ENCODE results near the gene RABAC1. TPM values are rescaled to one million over a fixed set of nuclear protein-coding genes. Genes with fewer than 3 reads are reported as not detected.
A peak's percentile ranks its signal among the peaks of the same experiment; 100 is the strongest.

Gene RABAC1
- total RNA-seq, 1 donor from 2014 or later = 282 TPM

DNA sequence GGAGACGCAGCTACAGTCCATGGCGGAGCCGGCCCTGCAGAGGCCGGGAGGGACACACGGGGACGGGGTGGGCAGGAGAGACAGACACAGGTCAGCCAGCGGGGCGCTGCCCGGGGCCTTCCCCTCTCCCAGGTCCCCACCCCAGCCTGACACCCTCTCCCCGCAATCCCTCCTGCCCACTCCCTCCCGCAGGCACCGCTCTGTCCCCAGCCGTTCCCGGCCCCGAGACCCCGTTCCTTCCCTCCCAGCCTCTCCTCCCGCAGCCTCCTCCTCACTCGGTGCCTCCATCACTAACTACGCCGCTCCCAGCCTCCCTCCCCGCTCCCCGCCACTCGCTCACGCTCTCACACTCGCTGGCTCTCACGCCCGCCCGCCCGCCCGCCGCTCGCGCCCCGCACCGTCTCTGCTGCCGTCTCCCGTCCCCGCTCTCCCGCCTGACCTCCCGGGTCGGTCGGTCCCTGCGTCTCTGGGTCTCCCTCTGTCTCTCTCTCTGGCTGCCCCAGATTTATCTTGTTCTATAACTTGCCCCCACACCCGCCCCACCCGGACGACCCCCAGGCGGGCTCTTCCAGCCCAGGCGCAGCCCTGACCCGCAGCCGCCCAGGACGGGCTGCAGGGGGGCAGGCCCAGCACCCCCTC, 46.1 kb downstream of the RABAC1 start:
- H3K27me3 Mint-ChIP-seq (ENCODE audit: low read depth) = peaks cover 31% of the 10 kb centered on the region
- DNase-seq (ENCODE audit: low spot score) = no peak
- H3K27ac Mint-ChIP-seq (ENCODE audit: unreplicated experiment) = no peak overlapping the region
- no peaks in the 10 kb centered on the region for H3K36me3 Mint-ChIP-seq (ENCODE audit: low read depth)
- H3K4me1 Mint-ChIP-seq (ENCODE audit: low read depth) = peaks cover 2% of the 10 kb centered on the region
- no peaks in the 10 kb centered on the region for H3K9me3 Mint-ChIP-seq (ENCODE audit: low read depth)
- H3K4me3 Mint-ChIP-seq (ENCODE audit: unreplicated experiment) = no peak overlapping the region
- TF ChIP-seq, protein P1, sequence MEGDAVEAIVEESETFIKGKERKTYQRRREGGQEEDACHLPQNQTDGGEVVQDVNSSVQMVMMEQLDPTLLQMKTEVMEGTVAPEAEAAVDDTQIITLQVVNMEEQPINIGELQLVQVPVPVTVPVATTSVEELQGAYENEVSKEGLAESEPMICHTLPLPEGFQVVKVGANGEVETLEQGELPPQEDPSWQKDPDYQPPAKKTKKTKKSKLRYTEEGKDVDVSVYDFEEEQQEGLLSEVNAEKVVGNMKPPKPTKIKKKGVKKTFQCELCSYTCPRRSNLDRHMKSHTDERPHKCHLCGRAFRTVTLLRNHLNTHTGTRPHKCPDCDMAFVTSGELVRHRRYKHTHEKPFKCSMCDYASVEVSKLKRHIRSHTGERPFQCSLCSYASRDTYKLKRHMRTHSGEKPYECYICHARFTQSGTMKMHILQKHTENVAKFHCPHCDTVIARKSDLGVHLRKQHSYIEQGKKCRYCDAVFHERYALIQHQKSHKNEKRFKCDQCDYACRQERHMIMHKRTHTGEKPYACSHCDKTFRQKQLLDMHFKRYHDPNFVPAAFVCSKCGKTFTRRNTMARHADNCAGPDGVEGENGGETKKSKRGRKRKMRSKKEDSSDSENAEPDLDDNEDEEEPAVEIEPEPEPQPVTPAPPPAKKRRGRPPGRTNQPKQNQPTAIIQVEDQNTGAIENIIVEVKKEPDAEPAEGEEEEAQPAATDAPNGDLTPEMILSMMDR (IDR thresholded peaks at IDR 0.05) = no peak

DNA sequence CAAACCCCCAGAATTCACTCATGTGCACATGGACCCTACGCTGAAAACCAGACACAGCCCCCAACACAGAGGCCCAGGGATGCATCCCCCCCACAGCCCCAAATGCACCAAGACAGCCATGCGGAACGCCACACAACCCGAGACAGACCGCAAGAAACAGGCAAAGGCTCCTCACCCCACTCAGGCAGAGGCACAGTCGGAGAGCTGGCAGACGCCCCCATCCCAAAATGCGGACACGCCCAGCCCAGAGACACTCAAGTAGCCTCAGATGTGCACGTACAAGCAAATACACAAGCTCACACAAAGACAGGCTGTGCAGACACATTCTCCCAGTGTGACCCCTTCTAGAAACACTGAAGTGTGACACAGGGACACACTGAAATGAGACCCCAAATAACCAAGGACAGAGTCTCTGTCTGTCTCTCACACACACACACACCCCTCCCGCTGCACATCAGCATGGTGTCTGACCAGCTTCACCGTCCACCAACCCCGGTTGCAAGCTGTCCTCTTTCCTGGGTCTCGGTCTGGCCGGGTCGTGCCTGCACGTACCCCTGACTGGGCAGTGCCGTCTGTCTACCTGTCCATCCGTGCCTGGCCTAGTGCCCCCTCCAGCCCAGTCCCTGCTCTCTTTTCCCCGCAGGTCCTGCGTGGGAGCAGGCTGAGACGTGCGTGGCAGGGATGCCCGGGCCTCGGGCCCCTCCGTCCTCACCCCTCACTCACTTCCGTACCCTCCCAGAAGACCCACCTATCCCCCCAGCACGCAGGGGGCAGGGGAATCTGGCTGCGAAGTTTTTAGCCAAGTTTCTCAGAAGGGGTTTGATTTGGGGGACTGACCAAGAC, 47.0 kb downstream of the RABAC1 start:
- Mint-ChIP-seq H3K4me3 (ENCODE audit: unreplicated experiment) (no peak overlapping the region), H3K36me3 (ENCODE audit: low read depth) (peaks cover 3% of the 10 kb centered on the region), H3K27me3 (ENCODE audit: low read depth) (peaks cover 31% of the 10 kb centered on the region), H3K9me3 (ENCODE audit: low read depth) (no peaks in the 10 kb centered on the region), H3K4me1 (ENCODE audit: low read depth) (peaks cover 2% of the 10 kb centered on the region), H3K27ac (ENCODE audit: unreplicated experiment) (no peak overlapping the region)
- TF ChIP-seq, protein P1 (IDR thresholded peaks at IDR 0.05) = no peak
- no peak for DNase-seq (ENCODE audit: low spot score)

DNA sequence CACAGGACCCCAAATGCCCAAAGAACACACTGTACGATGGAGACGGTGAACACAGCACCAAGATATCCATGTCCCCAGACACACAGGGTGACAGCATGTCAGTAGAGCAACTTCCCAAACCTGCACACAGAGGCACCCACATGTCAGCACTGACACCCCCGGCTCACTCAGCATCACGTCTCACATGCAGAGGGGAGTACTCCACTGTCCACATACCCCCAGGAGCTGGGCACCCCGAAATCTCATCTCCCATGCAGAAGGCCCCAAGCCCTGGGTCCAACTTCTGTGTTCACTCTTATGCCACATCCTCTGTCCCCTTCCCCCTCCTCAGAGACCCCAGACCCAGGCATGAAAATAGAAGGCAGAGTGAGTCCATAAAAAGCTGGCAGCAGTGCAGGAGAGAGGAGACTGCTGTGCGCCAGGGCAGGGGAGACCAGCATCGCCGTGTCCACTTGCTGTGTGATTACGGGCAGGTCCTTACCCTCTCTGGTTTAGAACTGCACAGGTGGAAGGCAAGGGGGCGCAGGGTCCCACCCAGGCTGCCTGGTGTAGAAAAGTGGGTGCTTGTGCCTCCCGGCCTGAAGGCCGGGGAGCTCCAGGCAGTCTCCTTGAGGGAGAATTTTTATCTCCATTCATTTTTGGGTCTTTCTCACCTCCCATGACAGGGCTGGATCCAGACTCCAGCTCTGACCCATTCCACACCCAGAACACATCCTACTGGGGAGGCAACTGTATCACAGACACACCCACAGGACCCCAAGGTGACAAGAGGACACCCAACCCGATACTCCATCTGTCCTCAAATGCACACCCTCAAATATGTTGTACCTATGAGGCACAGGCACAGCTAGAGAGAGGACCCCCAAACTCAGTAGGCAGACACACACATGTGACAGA, 47.9 kb downstream of the RABAC1 start:
- Mint-ChIP-seq H3K36me3 (ENCODE audit: low read depth) (peaks cover 8% of the 10 kb centered on the region), H3K4me3 (ENCODE audit: unreplicated experiment) (no peak overlapping the region), H3K9me3 (ENCODE audit: low read depth) (no peaks in the 10 kb centered on the region), H3K27ac (ENCODE audit: unreplicated experiment) (no peak overlapping the region), H3K4me1 (ENCODE audit: low read depth) (peaks cover 2% of the 10 kb centered on the region), H3K27me3 (ENCODE audit: low read depth) (peaks cover 31% of the 10 kb centered on the region)
- TF ChIP-seq, protein P1 (IDR thresholded peaks at IDR 0.05) = no peak
- no peak for DNase-seq (ENCODE audit: low spot score)

DNA sequence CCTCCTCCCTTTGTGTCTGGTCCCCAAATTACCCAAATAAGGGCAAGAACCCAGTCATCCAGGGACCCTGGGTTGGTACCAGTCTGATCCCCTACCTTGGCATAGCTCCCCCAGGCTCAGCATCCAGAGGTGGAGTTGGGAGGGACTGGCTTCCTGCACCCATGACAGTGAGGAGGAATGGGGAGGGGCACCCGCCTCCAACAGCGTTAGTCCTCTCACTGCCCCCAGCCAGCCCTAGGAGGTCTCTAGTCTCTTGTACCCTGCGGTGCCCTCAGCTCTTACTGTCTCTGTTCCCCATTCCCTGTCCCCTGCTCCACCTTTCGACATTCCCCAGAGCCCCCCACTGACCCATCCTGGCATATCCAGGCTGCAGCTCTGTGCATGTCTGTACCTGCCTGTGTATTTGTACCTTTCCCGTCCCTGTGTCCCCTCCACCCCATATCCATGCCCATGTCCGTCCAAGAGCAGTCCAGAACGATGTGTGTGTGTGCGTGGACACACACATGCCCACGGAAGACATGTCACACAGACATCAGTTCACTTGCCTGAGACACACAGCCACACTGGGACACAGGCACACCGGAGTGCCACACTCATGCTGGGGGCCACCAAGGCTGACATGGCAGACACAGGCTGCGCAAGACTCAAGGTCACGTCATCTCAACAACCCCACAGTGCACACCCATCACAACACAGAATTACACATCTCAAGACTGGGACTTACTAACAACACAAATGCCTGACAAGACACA, 48.7 kb downstream of the RABAC1 start:
- peaks cover 14% of the 10 kb centered on the region for H3K36me3 Mint-ChIP-seq (ENCODE audit: low read depth)
- H3K4me3 Mint-ChIP-seq (ENCODE audit: unreplicated experiment) = no peak overlapping the region
- peaks cover 31% of the 10 kb centered on the region for H3K27me3 Mint-ChIP-seq (ENCODE audit: low read depth)
- no peak overlapping the region for H3K27ac Mint-ChIP-seq (ENCODE audit: unreplicated experiment)
- peaks cover 2% of the 10 kb centered on the region for H3K4me1 Mint-ChIP-seq (ENCODE audit: low read depth)
- no peaks in the 10 kb centered on the region for H3K9me3 Mint-ChIP-seq (ENCODE audit: low read depth)
- peak; percentile 85 for DNase-seq (ENCODE audit: low spot score)
- TF ChIP-seq, protein P1 (IDR thresholded peaks at IDR 0.05) = no peak
